Measurements from ENCODE around the gene CYGB. TPM values are rescaled to one million over a fixed set of nuclear protein-coding genes. Genes with fewer than 3 reads are reported as not detected.

CYGB gene
- total RNA-seq, 1 experiment from 2014 or later = 3.7 TPM

GRCh38 chr17:76484228-76484725, 53.2 kb downstream of the CYGB start:
- DNase-seq (ENCODE audit: low read depth) = no peak

GRCh38 chr17:76481071-76481655, 56.3 kb downstream of the CYGB start:
- no peak for DNase-seq (ENCODE audit: low read depth)

GRCh38 chr17:76480632-76481031, 56.9 kb downstream of the CYGB start:
- DNase-seq (ENCODE audit: low read depth) = no peak

- DNase-seq (ENCODE audit: low read depth) = no peak
These were observed 57.9 kb downstream of the CYGB start for GRCh38 chr17:76479515-76480060.

GRCh38 chr17:76478730-76479514, 58.6 kb downstream of the CYGB start:
- no peak for DNase-seq (ENCODE audit: low read depth)

- no peak for DNase-seq (ENCODE audit: low read depth)
These were observed 59.4 kb downstream of the CYGB start for GRCh38 chr17:76478097-76478496.

- no peak for DNase-seq (ENCODE audit: low read depth)
These were observed 59.9 kb downstream of the CYGB start for GRCh38 chr17:76477576-76477975.

Other genes with a start within 250 kb of the CYGB start
- 1.4 and 2.6 TPM in 2 replicates for gene QRICH2, start 229.4 kb downstream of the CYGB start, total RNA-seq (2014; rRNA removed)
- 35.6 and 47.8 TPM in 2 replicates for gene PRPSAP1, start 183.8 kb downstream of the CYGB start, total RNA-seq (2014; rRNA removed)
- 28.4 and 32.8 TPM in 2 replicates for gene SPHK1, start 153.1 kb downstream of the CYGB start, total RNA-seq (2014; rRNA removed)
- gene UBE2O, start 84.6 kb downstream of the CYGB start, total RNA-seq (2014; rRNA removed) = 12.7 and 15.7 TPM in 2 replicates
- not detected in 2 replicates for gene AANAT, start 70.1 kb downstream of the CYGB start, total RNA-seq (2014; rRNA removed)
- 12.2 and 17.6 TPM in 2 replicates for gene RHBDF2, start 36.3 kb downstream of the CYGB start, total RNA-seq (2014; rRNA removed)
- 0.06 and 0.86 TPM in 2 replicates for gene PRCD, start 2.3 kb upstream of the CYGB start, total RNA-seq (2014; rRNA removed)
- 0.34 and 1.2 TPM in 2 replicates for gene ST6GALNAC2, start 48.2 kb upstream of the CYGB start, total RNA-seq (2014; rRNA removed)
- not detected in 2 replicates for gene ST6GALNAC1, start 106.0 kb upstream of the CYGB start, total RNA-seq (2014; rRNA removed)
- gene MXRA7, start 173.3 kb upstream of the CYGB start, total RNA-seq (2014; rRNA removed) = 470 and 568 TPM in 2 replicates
- gene JMJD6, start 188.9 kb upstream of the CYGB start, total RNA-seq (2014; rRNA removed) = 29.3 and 34.5 TPM in 2 replicates
- 40.5 and 41.2 TPM in 2 replicates for gene METTL23, start 189.1 kb upstream of the CYGB start, total RNA-seq (2014; rRNA removed)
- gene SRSF2, start 199.6 kb upstream of the CYGB start, total RNA-seq (2014; rRNA removed) = 387 and 481 TPM in 2 replicates
- 30.5 and 31.0 TPM in 2 replicates for gene MFSD11, start 200.4 kb upstream of the CYGB start, total RNA-seq (2014; rRNA removed)

Measured in LHCN-M2 (cell line).